ENCODE measurements around the gene SUGCT. TPM values are rescaled to one million over a fixed set of nuclear protein-coding genes. Genes with fewer than 3 reads are reported as not detected.

The SUGCT gene
- polyA plus RNA-seq, 6 donors from 2014 or later: 4.1 to 11.4 (median 9.0) TPM

- DNase-seq (no peak), ATAC-seq (ENCODE audit: low read depth in 2 of 2) (no peak)
- H3K4me1 Mint-ChIP-seq: no peaks in the 10 kb centered on the region
- H3K27me3 Mint-ChIP-seq: peaks cover 0 to 5% (median 5%) of the 10 kb centered on the region in 3 donors
- H3K27ac Mint-ChIP-seq: no peak overlapping the region
- no peaks in the 10 kb centered on the region for H3K36me3 Mint-ChIP-seq
- H3K4me3 Mint-ChIP-seq: no peak overlapping the region
- peaks cover 0 to 1% (median 0%) of the 10 kb centered on the region in 7 donors for H3K9me3 Mint-ChIP-seq
Observed at GRCh38 chr7:40348126-40348728, 213.4 kb downstream of the SUGCT start.

GRCh38 chr7:40350100-40350499 lies 215.3 kb downstream of the SUGCT start:
- peaks cover 0 to 1% (median 0%) of the 10 kb centered on the region in 7 donors for H3K9me3 Mint-ChIP-seq
- H3K4me1 Mint-ChIP-seq: no peaks in the 10 kb centered on the region
- H3K27me3 Mint-ChIP-seq: peaks cover 0 to 5% (median 5%) of the 10 kb centered on the region in 3 donors
- H3K36me3 Mint-ChIP-seq: no peaks in the 10 kb centered on the region
- no peak overlapping the region for H3K27ac Mint-ChIP-seq
- no peak overlapping the region for H3K4me3 Mint-ChIP-seq
- ATAC-seq (ENCODE audit: low read depth in 2 of 2): no peak
- no peak for DNase-seq

GRCh38 chr7:40354711-40355110 lies 219.9 kb downstream of the SUGCT start:
- Mint-ChIP-seq H3K27ac (no peak overlapping the region), H3K36me3 (no peaks in the 10 kb centered on the region), H3K4me3 (no peak overlapping the region), H3K9me3 (peaks cover 0 to 1% (median 0%) of the 10 kb centered on the region in 7 donors), H3K27me3 (peaks cover 0 to 5% (median 0%) of the 10 kb centered on the region in 3 donors), H3K4me1 (no peaks in the 10 kb centered on the region)
- ATAC-seq (ENCODE audit: low read depth in 2 of 2): no peak
- no peak for DNase-seq

- Mint-ChIP-seq H3K27me3 (peaks cover 5 to 8% (median 5%) of the 10 kb centered on the region in 3 donors), H3K4me3 (no peak overlapping the region), H3K27ac (no peak overlapping the region), H3K4me1 (no peaks in the 10 kb centered on the region), H3K36me3 (no peaks in the 10 kb centered on the region), H3K9me3 (peaks cover 0 to 4% (median 0%) of the 10 kb centered on the region in 7 donors)
- ATAC-seq (ENCODE audit: low read depth in 2 of 2): no peak
- DNase-seq: no peak
Observed at GRCh38 chr7:40356312-40356711, 221.5 kb downstream of the SUGCT start.

- Mint-ChIP-seq H3K27ac (no peak overlapping the region), H3K4me3 (no peak overlapping the region), H3K9me3 (peaks cover 0 to 4% (median 0%) of the 10 kb centered on the region in 7 donors), H3K4me1 (no peaks in the 10 kb centered on the region), H3K27me3 (peaks cover 5 to 8% (median 5%) of the 10 kb centered on the region in 3 donors), H3K36me3 (no peaks in the 10 kb centered on the region)
- DNase-seq (no peak), ATAC-seq (ENCODE audit: low read depth in 2 of 2) (no peak)
Observed at GRCh38 chr7:40356871-40357709, 222.3 kb downstream of the SUGCT start.

- no peak overlapping the region for H3K27ac Mint-ChIP-seq
- no peaks in the 10 kb centered on the region for H3K36me3 Mint-ChIP-seq
Observed at GRCh38 chr7:40369641-40370277, 235.0 kb downstream of the SUGCT start.

GRCh38 chr7:40371806-40372440 lies 237.1 kb downstream of the SUGCT start:
- no peaks in the 10 kb centered on the region for H3K36me3 Mint-ChIP-seq
- no peak overlapping the region for H3K27ac Mint-ChIP-seq
- H3K27me3 Mint-ChIP-seq: peaks cover 0 to 4% (median 0%) of the 10 kb centered on the region in 3 donors
- ATAC-seq (ENCODE audit: low read depth in 2 of 2) (no peak), DNase-seq (no peak)
- no peak overlapping the region for H3K4me3 Mint-ChIP-seq
- peaks cover 0 to 9% (median 5%) of the 10 kb centered on the region in 7 donors for H3K9me3 Mint-ChIP-seq
- no peaks in the 10 kb centered on the region for H3K4me1 Mint-ChIP-seq

More at GRCh38 chr7:40369641-40370277, 235.0 kb downstream of the SUGCT start:
- no peak for DNase-seq
- ATAC-seq (ENCODE audit: low read depth in 2 of 2): no peak
- Mint-ChIP-seq H3K4me1 (no peaks in the 10 kb centered on the region), H3K4me3 (no peak overlapping the region), H3K27me3 (peaks cover 0 to 4% (median 0%) of the 10 kb centered on the region in 3 donors), H3K9me3 (peaks cover 0 to 9% (median 6%) of the 10 kb centered on the region in 7 donors)

- Mint-ChIP-seq H3K36me3 (no peaks in the 10 kb centered on the region), H3K4me3 (no peak overlapping the region), H3K9me3 (peaks cover 0 to 12% (median 7%) of the 10 kb centered on the region in 7 donors), H3K27ac (no peak overlapping the region), H3K4me1 (no peaks in the 10 kb centered on the region), H3K27me3 (no peaks in the 10 kb centered on the region)
- ATAC-seq (ENCODE audit: low read depth in 2 of 2) (no peak), DNase-seq (no peak)
Observed at GRCh38 chr7:40374575-40374974, 239.8 kb downstream of the SUGCT start.

- DNase-seq (no peak), ATAC-seq (ENCODE audit: low read depth in 2 of 2) (no peak)
- Mint-ChIP-seq H3K27me3 (peaks cover 0 to 7% (median 0%) of the 10 kb centered on the region in 3 donors), H3K4me1 (no peaks in the 10 kb centered on the region), H3K9me3 (peaks cover 3 to 22% (median 7%) of the 10 kb centered on the region in 7 donors), H3K27ac (no peak overlapping the region), H3K4me3 (no peak overlapping the region), H3K36me3 (no peaks in the 10 kb centered on the region)
Observed at GRCh38 chr7:40380111-40380510, 245.3 kb downstream of the SUGCT start.

GRCh38 chr7:40382145-40382544 lies 247.3 kb downstream of the SUGCT start:
- Mint-ChIP-seq H3K36me3 (no peaks in the 10 kb centered on the region), H3K4me3 (no peak overlapping the region), H3K27ac (no peak overlapping the region), H3K27me3 (peaks cover 0 to 7% (median 0%) of the 10 kb centered on the region in 3 donors), H3K4me1 (no peaks in the 10 kb centered on the region), H3K9me3 (peaks cover 4 to 22% (median 7%) of the 10 kb centered on the region in 7 donors)
- DNase-seq (no peak), ATAC-seq (ENCODE audit: low read depth in 2 of 2) (no peak)

GRCh38 chr7:40393660-40394059 lies 258.9 kb downstream of the SUGCT start:
- Mint-ChIP-seq H3K27me3 (no peaks in the 10 kb centered on the region), H3K4me3 (no peak overlapping the region), H3K9me3 (peaks cover 0 to 4% (median 0%) of the 10 kb centered on the region in 7 donors), H3K27ac (no peak overlapping the region), H3K4me1 (no peaks in the 10 kb centered on the region), H3K36me3 (no peaks in the 10 kb centered on the region)
- no peak for DNase-seq
- ATAC-seq (ENCODE audit: low read depth in 2 of 2): no peak

GRCh38 chr7:40394400-40394799 lies 259.6 kb downstream of the SUGCT start:
- DNase-seq (no peak), ATAC-seq (ENCODE audit: low read depth in 2 of 2) (no peak)
- Mint-ChIP-seq H3K27ac (no peak overlapping the region), H3K4me1 (no peaks in the 10 kb centered on the region), H3K27me3 (no peaks in the 10 kb centered on the region), H3K9me3 (peaks cover 0 to 4% (median 0%) of the 10 kb centered on the region in 7 donors), H3K36me3 (no peaks in the 10 kb centered on the region), H3K4me3 (no peak overlapping the region)

- no peak for ATAC-seq (ENCODE audit: low read depth in 2 of 2)
- no peaks in the 10 kb centered on the region for H3K27me3 Mint-ChIP-seq
Observed at GRCh38 chr7:40400525-40400924, 265.7 kb downstream of the SUGCT start.

More at GRCh38 chr7:40400525-40400924, 265.7 kb downstream of the SUGCT start:
- DNase-seq: no peak
- H3K9me3 Mint-ChIP-seq: peaks cover 0 to 2% (median 0%) of the 10 kb centered on the region in 7 donors
- no peaks in the 10 kb centered on the region for H3K36me3 Mint-ChIP-seq
- no peak overlapping the region for H3K27ac Mint-ChIP-seq
- H3K4me3 Mint-ChIP-seq: no peak overlapping the region
- no peaks in the 10 kb centered on the region for H3K4me1 Mint-ChIP-seq
